ENCODE measurements around the gene CCDC28B.

- no peak for TF ChIP-seq POLR2A (IDR thresholded peaks at IDR 0.05)
- TF ChIP-seq CTCF (IDR thresholded peaks at IDR 0.05) = no peak
- TF ChIP-seq EP300 (IDR thresholded peaks at IDR 0.05) = no peak
These were observed 34.4 kb downstream of the CCDC28B start for GRCh38 chr1:32234792-32235191.

Measured in ovary (tissue), 3 donors.